ENCODE results near the gene GSG1L2.
"Not testable (repeated sequence)": the region's sequence is repeated elsewhere in the genome, so short reads cannot be mapped to it uniquely, and the experiment has no call there.

Gene GSG1L2

GRCh38 chr17:9792181-9792840, 29.6 kb downstream of the GSG1L2 start:
- no peaks in the 10 kb centered on the region for H3K9me3 ChIP-seq (ENCODE audit: severe bottlenecking)
- no peak for DNase-seq
- no peak overlapping the region for H3K4me3 ChIP-seq (ENCODE audit: low read depth, low read length)
- no peak for TF ChIP-seq CTCF (IDR thresholded peaks at IDR 0.05; ENCODE audit: low read depth, low read length)
- no peaks in the 10 kb centered on the region for H3K36me3 ChIP-seq
- no peak overlapping the region for H3K27ac ChIP-seq
- H3K27me3 ChIP-seq (ENCODE audit: insufficient read depth, low read depth, severe bottlenecking), result no peaks in the 10 kb centered on the region

- Histone ChIP-seq H3K36me3 (no peaks in the 10 kb centered on the region), H3K9me3 (ENCODE audit: severe bottlenecking) (no peaks in the 10 kb centered on the region), H3K27ac (0 out of 2 replicates have a peak within 1 kb of the TSS, but pooled peaks have one; percentile 14), H3K4me3 (ENCODE audit: low read depth, low read length) (no peak within 1 kb of the TSS), H3K27me3 (ENCODE audit: insufficient read depth, low read depth, severe bottlenecking) (no peaks in the 10 kb centered on the region)
- no peak for DNase-seq
- no peak for TF ChIP-seq CTCF (IDR thresholded peaks at IDR 0.05; ENCODE audit: low read depth, low read length)
Observed at GRCh38 chr17:9790889-9791876, 30.7 kb downstream of the GSG1L2 start, which contains the start of gene DHRS7C. TSS of gene DHRS7C (minus strand) at chr17:9791592. CDS start at chr17:9791284, 308 bp downstream.

GRCh38 chr17:9790316-9790715, 31.6 kb downstream of the GSG1L2 start:
- DNase-seq, result no peak
- H3K27ac ChIP-seq, result no peak overlapping the region
- no peaks in the 10 kb centered on the region for H3K9me3 ChIP-seq (ENCODE audit: severe bottlenecking)
- H3K36me3 ChIP-seq, result no peaks in the 10 kb centered on the region
- no peak overlapping the region for H3K4me3 ChIP-seq (ENCODE audit: low read depth, low read length)
- no peaks in the 10 kb centered on the region for H3K27me3 ChIP-seq (ENCODE audit: insufficient read depth, low read depth, severe bottlenecking)
- TF ChIP-seq CTCF (IDR thresholded peaks at IDR 0.05; ENCODE audit: low read depth, low read length), result no peak

- no peak overlapping the region for H3K4me3 ChIP-seq (ENCODE audit: low read depth, low read length)
- H3K36me3 ChIP-seq, result no peaks in the 10 kb centered on the region
Observed at GRCh38 chr17:9788601-9789000, 33.3 kb downstream of the GSG1L2 start.

GRCh38 chr17:9784544-9784943, 37.3 kb downstream of the GSG1L2 start:
- Histone ChIP-seq H3K27me3 (ENCODE audit: insufficient read depth, low read depth, severe bottlenecking) (no peaks in the 10 kb centered on the region), H3K4me3 (ENCODE audit: low read depth, low read length) (no peak overlapping the region), H3K36me3 (no peaks in the 10 kb centered on the region), H3K27ac (no peak overlapping the region), H3K9me3 (ENCODE audit: severe bottlenecking) (no peaks in the 10 kb centered on the region)
- no peak for TF ChIP-seq CTCF (IDR thresholded peaks at IDR 0.05; ENCODE audit: low read depth, low read length)
- DNase-seq, result no peak

More at GRCh38 chr17:9788601-9789000, 33.3 kb downstream of the GSG1L2 start:
- Histone ChIP-seq H3K9me3 (ENCODE audit: severe bottlenecking) (no peaks in the 10 kb centered on the region), H3K27me3 (ENCODE audit: insufficient read depth, low read depth, severe bottlenecking) (no peaks in the 10 kb centered on the region), H3K27ac (no peak overlapping the region)
- TF ChIP-seq CTCF (IDR thresholded peaks at IDR 0.05; ENCODE audit: low read depth, low read length), result no peak
- no peak for DNase-seq

GRCh38 chr17:9783465-9783864, 38.4 kb downstream of the GSG1L2 start:
- not testable (repeated sequence) for DNase-seq; H3K36me3 ChIP-seq; H3K27me3 ChIP-seq (ENCODE audit: insufficient read depth, low read depth, severe bottlenecking); H3K27ac ChIP-seq; H3K4me3 ChIP-seq (ENCODE audit: low read depth, low read length); H3K9me3 ChIP-seq (ENCODE audit: severe bottlenecking)
